ENCODE data around the gene RPGRIP1L.

DNA sequence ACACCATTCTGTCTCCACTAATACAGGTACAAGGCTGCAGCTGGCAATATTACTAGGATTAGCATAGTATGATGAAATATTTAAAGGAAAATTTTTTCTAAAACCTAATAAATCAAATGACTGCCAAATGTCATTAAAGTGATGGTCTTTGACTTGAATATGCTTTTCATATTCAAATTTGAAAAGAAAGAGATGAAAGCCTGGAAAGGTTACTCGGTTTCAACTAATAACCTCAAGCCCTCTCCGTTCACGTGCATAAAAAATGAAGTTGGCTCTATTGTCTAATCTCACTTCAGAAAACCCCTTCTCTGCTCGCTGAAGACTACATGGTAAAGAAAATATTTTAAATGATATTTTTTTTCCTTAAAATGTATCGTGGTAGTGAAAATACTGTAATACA is 83.2 kb downstream of the RPGRIP1L start:
- TF ChIP-seq, protein P1, sequence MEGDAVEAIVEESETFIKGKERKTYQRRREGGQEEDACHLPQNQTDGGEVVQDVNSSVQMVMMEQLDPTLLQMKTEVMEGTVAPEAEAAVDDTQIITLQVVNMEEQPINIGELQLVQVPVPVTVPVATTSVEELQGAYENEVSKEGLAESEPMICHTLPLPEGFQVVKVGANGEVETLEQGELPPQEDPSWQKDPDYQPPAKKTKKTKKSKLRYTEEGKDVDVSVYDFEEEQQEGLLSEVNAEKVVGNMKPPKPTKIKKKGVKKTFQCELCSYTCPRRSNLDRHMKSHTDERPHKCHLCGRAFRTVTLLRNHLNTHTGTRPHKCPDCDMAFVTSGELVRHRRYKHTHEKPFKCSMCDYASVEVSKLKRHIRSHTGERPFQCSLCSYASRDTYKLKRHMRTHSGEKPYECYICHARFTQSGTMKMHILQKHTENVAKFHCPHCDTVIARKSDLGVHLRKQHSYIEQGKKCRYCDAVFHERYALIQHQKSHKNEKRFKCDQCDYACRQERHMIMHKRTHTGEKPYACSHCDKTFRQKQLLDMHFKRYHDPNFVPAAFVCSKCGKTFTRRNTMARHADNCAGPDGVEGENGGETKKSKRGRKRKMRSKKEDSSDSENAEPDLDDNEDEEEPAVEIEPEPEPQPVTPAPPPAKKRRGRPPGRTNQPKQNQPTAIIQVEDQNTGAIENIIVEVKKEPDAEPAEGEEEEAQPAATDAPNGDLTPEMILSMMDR (IDR thresholded peaks at IDR 0.05; ENCODE audit: insufficient read depth, low read length): no peak
- TF ChIP-seq, protein P2, sequence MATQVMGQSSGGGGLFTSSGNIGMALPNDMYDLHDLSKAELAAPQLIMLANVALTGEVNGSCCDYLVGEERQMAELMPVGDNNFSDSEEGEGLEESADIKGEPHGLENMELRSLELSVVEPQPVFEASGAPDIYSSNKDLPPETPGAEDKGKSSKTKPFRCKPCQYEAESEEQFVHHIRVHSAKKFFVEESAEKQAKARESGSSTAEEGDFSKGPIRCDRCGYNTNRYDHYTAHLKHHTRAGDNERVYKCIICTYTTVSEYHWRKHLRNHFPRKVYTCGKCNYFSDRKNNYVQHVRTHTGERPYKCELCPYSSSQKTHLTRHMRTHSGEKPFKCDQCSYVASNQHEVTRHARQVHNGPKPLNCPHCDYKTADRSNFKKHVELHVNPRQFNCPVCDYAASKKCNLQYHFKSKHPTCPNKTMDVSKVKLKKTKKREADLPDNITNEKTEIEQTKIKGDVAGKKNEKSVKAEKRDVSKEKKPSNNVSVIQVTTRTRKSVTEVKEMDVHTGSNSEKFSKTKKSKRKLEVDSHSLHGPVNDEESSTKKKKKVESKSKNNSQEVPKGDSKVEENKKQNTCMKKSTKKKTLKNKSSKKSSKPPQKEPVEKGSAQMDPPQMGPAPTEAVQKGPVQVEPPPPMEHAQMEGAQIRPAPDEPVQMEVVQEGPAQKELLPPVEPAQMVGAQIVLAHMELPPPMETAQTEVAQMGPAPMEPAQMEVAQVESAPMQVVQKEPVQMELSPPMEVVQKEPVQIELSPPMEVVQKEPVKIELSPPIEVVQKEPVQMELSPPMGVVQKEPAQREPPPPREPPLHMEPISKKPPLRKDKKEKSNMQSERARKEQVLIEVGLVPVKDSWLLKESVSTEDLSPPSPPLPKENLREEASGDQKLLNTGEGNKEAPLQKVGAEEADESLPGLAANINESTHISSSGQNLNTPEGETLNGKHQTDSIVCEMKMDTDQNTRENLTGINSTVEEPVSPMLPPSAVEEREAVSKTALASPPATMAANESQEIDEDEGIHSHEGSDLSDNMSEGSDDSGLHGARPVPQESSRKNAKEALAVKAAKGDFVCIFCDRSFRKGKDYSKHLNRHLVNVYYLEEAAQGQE (IDR thresholded peaks at IDR 0.05; ENCODE audit: insufficient replicate concordance, low read depth): no peak
